GM23248 (cell line): ENCODE results near the gene CRHBP. TPM values are rescaled to one million over a fixed set of nuclear protein-coding genes. Genes with fewer than 3 reads are reported as not detected.

Experiments used
- DNase-seq: peaks from one replicate; pipeline ENCODE4 v3.0.0-alpha.2; 2015
- H2AFZ ChIP-seq: fragments of 200-600 bp; sonication (generic); 2 replicates; pipeline ENCODE4 v1.6.1; 2016; ENCODE audit warnings: antibody characterized with exemption
- H3F3A ChIP-seq: fragments of 200-600 bp; sonication (generic); 2 replicates; pipeline ENCODE4 v1.6.1; 2016; ENCODE audit warnings: mild to moderate bottlenecking, antibody characterized with exemption, mixed run types; ENCODE audit not compliant: insufficient read depth
- H3K27ac ChIP-seq: fragments of 200-600 bp; sonication (generic); 2 replicates; pipeline ENCODE4 v1.5.1; 2016; ENCODE audit warnings: mild to moderate bottlenecking
- H3K27me3 ChIP-seq: fragments of 200-600 bp; sonication (generic); replicated peaks from 2 replicates; pipeline ENCODE4 v1.6.1; 2016; ENCODE audit warnings: mild to moderate bottlenecking; ENCODE audit not compliant: insufficient read depth
- H3K36me3 ChIP-seq: fragments of 200-600 bp; sonication (generic); 2 replicates; pipeline ENCODE4 v1.6.1; 2016; ENCODE audit warnings: low read depth, mild to moderate bottlenecking
- H3K4me1 ChIP-seq: fragments of 200-600 bp; sonication (generic); 2 replicates; pipeline ENCODE4 v1.6.1; 2016; ENCODE audit warnings: mild to moderate bottlenecking; ENCODE audit not compliant: insufficient read depth
- H3K4me2 ChIP-seq: fragments of 200-600 bp; sonication (generic); one replicate; pipeline ENCODE4 v1.6.1; 2016; ENCODE audit warnings: mild to moderate bottlenecking; ENCODE audit not compliant: unreplicated experiment
- H3K4me3 ChIP-seq: fragments of 200-600 bp; sonication (generic); 2 replicates; pipeline ENCODE4 v1.5.1; 2016; ENCODE audit warnings: mild to moderate bottlenecking
- H3K79me2 ChIP-seq: fragments of 200-600 bp; sonication (generic); 2 replicates; pipeline ENCODE4 v1.6.1; 2016; ENCODE audit warnings: mild to moderate bottlenecking; ENCODE audit not compliant: insufficient read depth
- H3K9ac ChIP-seq: fragments of 200-600 bp; sonication (generic); 2 replicates; pipeline ENCODE4 v1.6.1; 2016; ENCODE audit warnings: mild to moderate bottlenecking
- H3K9me2 ChIP-seq: fragments of 200-600 bp; sonication (generic); 2 replicates; pipeline ENCODE4 v1.6.1; 2016; ENCODE audit warnings: mixed run types, mild to moderate bottlenecking, moderate library complexity; ENCODE audit not compliant: insufficient read depth
- H3K9me3 ChIP-seq: fragments of 200-600 bp; sonication (generic); one replicate; pipeline ENCODE4 v1.6.1; 2017; ENCODE audit warnings: low read depth
- H4K20me1 ChIP-seq: fragments of 200-600 bp; sonication (generic); 2 replicates; pipeline ENCODE4 v1.6.0; 2016; ENCODE audit not compliant: insufficient read depth
- EZH2 ChIP-seq: fragments of 200-600 bp; sonication (generic); IDR thresholded peaks from 2 replicates; pipeline ENCODE4 v1.6.1; 2018; ENCODE audit warnings: antibody characterized with exemption, mild to moderate bottlenecking; ENCODE audit not compliant: insufficient read depth, poor library complexity, severe bottlenecking
- EZH2phosphoT487 ChIP-seq: fragments of 200-600 bp; sonication (generic); IDR thresholded peaks from 2 replicates; pipeline ENCODE4 v1.6.1; 2018; ENCODE audit warnings: antibody characterized with exemption, moderate library complexity, mild to moderate bottlenecking, low read depth; ENCODE audit not compliant: insufficient read depth
- WGBS, 2 experiments: methylation state at CpG; one replicate each; pipeline ENCODE4 v1.1.6; 2015 to 2017; ENCODE audit warnings: low lambda C conversion rate in 2 of 2, low coverage in 1 of 2; ENCODE audit errors: missing lambda C conversion rate in 2 of 2; 5-methylcytosine and 5-hydroxymethylcytosine counted together
- in situ Hi-C: fragments of 300-500 bp; cut with MboI; formaldehyde crosslinking; loops from 2 replicates; pipeline ENCODE4 v1.15.0; 2020
- polyA plus RNA-seq: library from polyadenylated mRNA; unstranded; fragments of >200 nt; fragmentation: Nextera tagmentation; extraction: Ambion mirVana; gene quantifications from 2 replicates; pipeline ENCODE4 v1.2.1, GENCODE V29; 2016
- total RNA-seq: library from RNA; depleted of rRNA; stranded (reverse); fragments of >200 nt; shearing (Covaris generic); gene quantifications from 2 replicates; pipeline ENCODE4 v1.2.3, GENCODE V29; 2014

Gene CRHBP
- total and polyA plus RNA-seq, 2 experiments from 2014 or later, result not detected

DNA sequence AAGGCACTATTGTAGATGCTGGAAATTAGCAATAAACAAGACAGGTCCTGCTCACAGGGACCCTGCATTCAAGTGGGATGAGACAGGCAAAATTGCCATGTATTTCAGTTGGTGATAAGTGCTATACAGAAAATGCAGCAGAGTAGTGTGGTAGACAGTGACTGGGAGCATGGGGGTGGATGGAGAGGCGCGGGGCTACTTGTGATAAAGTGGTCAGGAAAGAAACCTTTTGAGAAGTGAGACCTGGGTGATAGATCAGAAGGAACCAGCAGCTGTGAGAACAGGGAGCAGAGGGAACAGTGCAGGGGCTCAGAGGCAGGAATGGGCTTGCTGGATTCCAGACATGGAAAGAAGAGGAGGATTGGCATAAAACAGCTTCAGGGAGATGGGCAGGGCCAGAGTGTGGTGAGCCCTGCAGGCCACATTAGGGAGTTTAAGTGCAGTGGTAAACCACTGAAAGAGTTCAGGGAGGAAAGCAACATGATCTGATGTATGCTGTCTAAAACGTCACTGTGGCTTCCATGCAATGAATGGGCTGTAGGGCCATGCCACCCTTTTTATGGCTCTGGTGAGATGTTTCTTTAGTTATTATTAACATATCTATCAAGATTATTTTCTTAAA lies 7.3 kb downstream of the CRHBP start:
- in situ Hi-C loops, result no loop called here
- 25 to 43% methylated on average over 3 of the region's 3 CpGs for WGBS, 2 experiments
- Histone ChIP-seq H3K9me3 (no peaks in the 10 kb centered on the region), H3K9ac (no peak overlapping the region), H3K36me3 (no peaks in the 10 kb centered on the region), H3K4me3 (no peak overlapping the region), H3F3A (no peaks in the 10 kb centered on the region), H3K27ac (no peak overlapping the region), H4K20me1 (no peaks in the 10 kb centered on the region), H3K4me1 (no peaks in the 10 kb centered on the region), H3K27me3 (peaks cover 34% of the 10 kb centered on the region), H3K79me2 (no peaks in the 10 kb centered on the region), H3K4me2 (no peak overlapping the region), H2AFZ (no peak overlapping the region), H3K9me2 (no peaks in the 10 kb centered on the region)
- no peak for TF ChIP-seq EZH2
- TF ChIP-seq EZH2phosphoT487, result no peak
- no peak for DNase-seq

- 18 to 20% methylated on average over 2 of the region's 2 CpGs for WGBS, 2 experiments
- DNase-seq, result no peak
These were observed 11.2 kb downstream of the CRHBP start for GRCh38 chr5:76964060-76964459.

GRCh38 chr5:76971511-76971910 lies 18.7 kb downstream of the CRHBP start:
- in situ Hi-C loops, result no loop called here
- H2AFZ ChIP-seq, result no peak overlapping the region
- H3K4me3 ChIP-seq, result no peak overlapping the region
- no peaks in the 10 kb centered on the region for H4K20me1 ChIP-seq
- H3K27ac ChIP-seq, result no peak overlapping the region
- 0 to 3% methylated on average over 2 of the region's 2 CpGs for WGBS, 2 experiments
- no peaks in the 10 kb centered on the region for H3K9me2 ChIP-seq
- no peaks in the 10 kb centered on the region for H3F3A ChIP-seq
- TF ChIP-seq EZH2phosphoT487, result no peak
- TF ChIP-seq EZH2, result no peak
- no peak overlapping the region for H3K4me2 ChIP-seq
- no peak for DNase-seq
- no peaks in the 10 kb centered on the region for H3K4me1 ChIP-seq
- peaks cover 61% of the 10 kb centered on the region for H3K27me3 ChIP-seq
- H3K79me2 ChIP-seq, result no peaks in the 10 kb centered on the region
- H3K36me3 ChIP-seq, result no peaks in the 10 kb centered on the region
- no peak overlapping the region for H3K9ac ChIP-seq
- H3K9me3 ChIP-seq, result no peaks in the 10 kb centered on the region

More at GRCh38 chr5:76964060-76964459, 11.2 kb downstream of the CRHBP start:
- no peaks in the 10 kb centered on the region for H3K79me2 ChIP-seq
- no peak overlapping the region for H3K4me2 ChIP-seq
- no peaks in the 10 kb centered on the region for H3F3A ChIP-seq
- in situ Hi-C loops, result no loop called here
- no peaks in the 10 kb centered on the region for H3K9me3 ChIP-seq
- no peak overlapping the region for H3K4me3 ChIP-seq
- H3K9ac ChIP-seq, result no peak overlapping the region
- no peak overlapping the region for H2AFZ ChIP-seq
- no peaks in the 10 kb centered on the region for H3K36me3 ChIP-seq
- TF ChIP-seq EZH2phosphoT487 (no peak), EZH2 (no peak)
- no peaks in the 10 kb centered on the region for H4K20me1 ChIP-seq
- H3K27ac ChIP-seq, result no peak overlapping the region
- no peaks in the 10 kb centered on the region for H3K4me1 ChIP-seq
- no peaks in the 10 kb centered on the region for H3K9me2 ChIP-seq
- peaks cover 46% of the 10 kb centered on the region for H3K27me3 ChIP-seq

DNA sequence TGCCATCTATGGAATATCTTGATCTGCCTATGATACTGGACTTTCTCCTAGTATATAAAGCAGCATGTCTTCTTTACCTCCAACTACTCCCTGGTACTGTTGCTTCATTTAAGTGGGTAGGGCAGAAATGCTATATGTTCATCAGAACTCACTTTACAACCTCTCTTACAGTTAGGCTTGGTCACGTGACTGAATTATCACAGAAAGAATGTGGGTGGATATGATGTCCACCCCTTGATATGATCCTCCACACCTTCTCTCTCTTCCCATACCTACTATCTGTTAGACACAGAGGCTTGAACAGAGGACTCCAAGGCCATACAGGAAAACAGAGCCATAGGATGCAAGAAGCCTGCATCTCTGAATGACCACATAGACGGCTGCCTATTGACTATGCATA lies 19.8 kb downstream of the CRHBP start:
- H3K9me3 ChIP-seq, result no peaks in the 10 kb centered on the region
- no peak overlapping the region for H3K27ac ChIP-seq
- no peak overlapping the region for H3K4me2 ChIP-seq
- no peak overlapping the region for H3K9ac ChIP-seq
- no peaks in the 10 kb centered on the region for H3K79me2 ChIP-seq
- no peaks in the 10 kb centered on the region for H4K20me1 ChIP-seq
- 60 to 66% methylated on average over 2 of the region's 2 CpGs for WGBS, 2 experiments
- H3K36me3 ChIP-seq, result no peaks in the 10 kb centered on the region
- no peak overlapping the region for H3K4me3 ChIP-seq
- H3F3A ChIP-seq, result no peaks in the 10 kb centered on the region
- no peaks in the 10 kb centered on the region for H3K4me1 ChIP-seq
- peaks cover 59% of the 10 kb centered on the region for H3K27me3 ChIP-seq
- DNase-seq, result no peak
- in situ Hi-C loops, result no loop called here
- TF ChIP-seq EZH2phosphoT487, result no peak
- TF ChIP-seq EZH2, result no peak
- no peaks in the 10 kb centered on the region for H3K9me2 ChIP-seq
- no peak overlapping the region for H2AFZ ChIP-seq

GRCh38 chr5:76974785-76975184 lies 21.9 kb downstream of the CRHBP start:
- DNase-seq, result no peak
- Histone ChIP-seq H3K4me3 (no peak overlapping the region), H3K9me3 (no peaks in the 10 kb centered on the region), H3K9ac (no peak overlapping the region), H3K4me1 (no peaks in the 10 kb centered on the region), H3K27ac (no peak overlapping the region), H3K9me2 (no peaks in the 10 kb centered on the region), H2AFZ (no peak overlapping the region), H3K36me3 (no peaks in the 10 kb centered on the region), H3K4me2 (no peak overlapping the region), H3F3A (no peaks in the 10 kb centered on the region), H3K27me3 (peaks cover 51% of the 10 kb centered on the region), H4K20me1 (no peaks in the 10 kb centered on the region), H3K79me2 (no peaks in the 10 kb centered on the region)
- 35 to 38% methylated on average over 2 of the region's 2 CpGs for WGBS, 2 experiments
- in situ Hi-C loops, result no loop called here
- TF ChIP-seq EZH2 (no peak), EZH2phosphoT487 (no peak)
